AG09309 (cell line): ENCODE results near the gene PVALB.

Experiments used
- DNase-seq: peaks from one replicate; pipeline ENCODE4 v3.0.0-alpha.2; 2010; ENCODE audit warnings: low read depth
- H3K4me3 ChIP-seq: 2 replicates; pipeline ENCODE4 v1.5.1; 2011; ENCODE audit warnings: mild to moderate bottlenecking, low read depth, low read length, moderate library complexity; ENCODE audit not compliant: control insufficient read depth
- CTCF ChIP-seq: IDR thresholded peaks from 2 replicates; pipeline ENCODE4 v1.5.1; 2011; ENCODE audit warnings: mild to moderate bottlenecking, low read depth, low read length, inconsistent platforms; ENCODE audit not compliant: insufficient read depth, control insufficient read depth; ENCODE audit errors: missing control alignments

PVALB gene

GRCh38 chr22:36796552-36797175 lies 20.2 kb downstream of the PVALB start:
- H3K4me3 ChIP-seq: no peak overlapping the region
- DNase-seq: no peak
- no peak for TF ChIP-seq CTCF

- no peak for TF ChIP-seq CTCF
- no peak overlapping the region for H3K4me3 ChIP-seq
- no peak for DNase-seq
Observed at GRCh38 chr22:36795633-36796032, 21.2 kb downstream of the PVALB start.

- TF ChIP-seq CTCF: no peak
- H3K4me3 ChIP-seq: no peak overlapping the region
Observed at GRCh38 chr22:36790648-36791047, 26.2 kb downstream of the PVALB start.

GRCh38 chr22:36787204-36787988 lies 29.4 kb downstream of the PVALB start:
- no peak for TF ChIP-seq CTCF
- no peak overlapping the region for H3K4me3 ChIP-seq
- DNase-seq: no peak

More at GRCh38 chr22:36790648-36791047, 26.2 kb downstream of the PVALB start:
- no peak for DNase-seq

GRCh38 chr22:36783743-36784142 lies 33.1 kb downstream of the PVALB start:
- no peak for DNase-seq
- no peak overlapping the region for H3K4me3 ChIP-seq
- TF ChIP-seq CTCF: no peak

GRCh38 chr22:36781656-36782627 lies 34.9 kb downstream of the PVALB start:
- DNase-seq: peak; percentile 48
- no peak overlapping the region for H3K4me3 ChIP-seq
- TF ChIP-seq CTCF: peak; percentile 91
